ENCODE measurements around the gene KCTD17. TPM values are rescaled to one million over a fixed set of nuclear protein-coding genes. Genes with fewer than 3 reads are reported as not detected.

The KCTD17 gene
- total RNA-seq, 4 donors from 2014 or later: 1.8 to 3.3 (median 2.6) TPM

GRCh38 chr22:37079668-37080171 is 28.2 kb downstream of the KCTD17 start:
- DNase-seq (no peak), ATAC-seq (no peak)
- peaks cover 7 to 12% (median 9%) of the 10 kb centered on the region in 3 donors for H3K27me3 ChIP-seq
- H3K36me3 ChIP-seq: no peaks in the 10 kb centered on the region
- in situ Hi-C loops (cut with MboI; ENCODE audit: low sequenced_read_pairs in 4 of 4): loop anchor here in 1 of 4 donors (25.0 kb wide), 1 partner anchor 133 kb away; the partner anchor contains the start of gene SSTR3
- no peak overlapping the region for H3K4me3 ChIP-seq
- no peaks in the 10 kb centered on the region for H3K9me3 ChIP-seq
- no peak for TF ChIP-seq POLR2A (IDR thresholded peaks at IDR 0.05)
- TF ChIP-seq CTCF (IDR thresholded peaks at IDR 0.05 in 4 of 5, conservative IDR thresholded peaks at IDR 0.05 in 1 of 5): no peak
- no peaks in the 10 kb centered on the region for H3K4me1 ChIP-seq
- no peak overlapping the region for H3K27ac ChIP-seq
- intact Hi-C loops (cut with DNase I; ENCODE audit: low total_unique reads): no loop called here

GRCh38 chr22:37080438-37080837 is 28.9 kb downstream of the KCTD17 start:
- intact Hi-C loops (cut with DNase I; ENCODE audit: low total_unique reads) (no loop called here), in situ Hi-C loops (cut with MboI; ENCODE audit: low sequenced_read_pairs in 4 of 4) (loop anchor here in 1 of 4 donors (25.0 kb wide), 1 partner anchor 132 kb away; the partner anchor contains the start of gene SSTR3)
- Histone ChIP-seq H3K36me3 (no peaks in the 10 kb centered on the region), H3K4me1 (no peaks in the 10 kb centered on the region), H3K27ac (no peak overlapping the region), H3K9me3 (no peaks in the 10 kb centered on the region), H3K27me3 (peaks cover 1 to 11% (median 7%) of the 10 kb centered on the region in 3 donors), H3K4me3 (no peak overlapping the region)
- TF ChIP-seq POLR2A (IDR thresholded peaks at IDR 0.05) (no peak), CTCF (IDR thresholded peaks at IDR 0.05 in 4 of 5, conservative IDR thresholded peaks at IDR 0.05 in 1 of 5) (no peak)
- ATAC-seq: no peak
- DNase-seq: no peak

GRCh38 chr22:37080838-37081237 is 29.3 kb downstream of the KCTD17 start:
- H3K36me3 ChIP-seq: no peaks in the 10 kb centered on the region
- no peaks in the 10 kb centered on the region for H3K9me3 ChIP-seq
- H3K4me1 ChIP-seq: no peaks in the 10 kb centered on the region
- no peak overlapping the region for H3K27ac ChIP-seq
- ATAC-seq (no peak), DNase-seq (no peak)
- H3K4me3 ChIP-seq: no peak overlapping the region
- intact Hi-C loops (cut with DNase I; ENCODE audit: low total_unique reads): no loop called here
- H3K27me3 ChIP-seq: peaks cover 3 to 8% (median 6%) of the 10 kb centered on the region in 3 donors
- in situ Hi-C loops (cut with MboI; ENCODE audit: low sequenced_read_pairs in 4 of 4): loop anchor here in 1 of 4 donors (25.0 kb wide), 1 partner anchor 131 kb away; the partner anchor contains the start of gene SSTR3
- TF ChIP-seq POLR2A (IDR thresholded peaks at IDR 0.05): no peak
- no peak for TF ChIP-seq CTCF (IDR thresholded peaks at IDR 0.05 in 4 of 5, conservative IDR thresholded peaks at IDR 0.05 in 1 of 5)

DNA sequence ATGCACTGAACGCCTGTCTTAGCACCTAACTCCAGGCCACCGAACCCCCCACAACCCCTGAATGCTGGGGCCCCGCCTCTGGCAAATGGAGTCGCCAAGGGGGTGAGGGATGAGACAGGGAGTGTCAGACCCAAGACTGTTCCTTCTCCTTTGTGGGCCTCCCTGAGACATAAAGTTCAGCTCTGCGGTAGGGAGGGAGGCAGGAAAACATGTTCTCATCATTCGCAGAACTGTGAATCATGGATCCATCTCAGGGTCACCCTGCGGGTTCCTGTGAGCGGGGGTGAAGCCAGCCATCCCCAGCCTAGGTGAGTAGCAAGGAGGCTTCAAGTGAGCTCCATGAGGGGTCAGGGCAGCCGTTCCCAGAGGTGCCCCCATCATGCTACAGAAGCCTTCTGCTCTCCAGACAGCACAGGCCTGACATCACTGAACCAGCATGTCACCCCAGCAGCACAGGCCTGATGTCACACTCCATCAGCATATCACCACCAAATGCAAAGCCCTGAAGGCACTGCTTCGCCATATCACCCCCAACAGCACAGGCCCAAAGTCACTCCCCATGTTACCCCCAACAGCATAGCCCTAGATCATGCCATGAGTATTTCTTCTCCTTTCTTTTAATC is 30.8 kb downstream of the KCTD17 start:
- Histone ChIP-seq H3K9me3 (no peaks in the 10 kb centered on the region), H3K4me1 (no peaks in the 10 kb centered on the region), H3K27ac (no peak overlapping the region), H3K27me3 (peaks cover 4 to 15% (median 12%) of the 10 kb centered on the region in 3 donors), H3K4me3 (no peak overlapping the region), H3K36me3 (no peaks in the 10 kb centered on the region)
- DNase-seq: no peak
- intact Hi-C loops (cut with DNase I; ENCODE audit: low total_unique reads) (no loop called here), in situ Hi-C loops (cut with MboI; ENCODE audit: low sequenced_read_pairs in 4 of 4) (loop anchor here in 1 of 4 donors (25.0 kb wide), 1 partner anchor 130 kb away; the partner anchor contains the start of gene SSTR3)
- no peak for ATAC-seq
- no peak for TF ChIP-seq CTCF (IDR thresholded peaks at IDR 0.05 in 4 of 5, conservative IDR thresholded peaks at IDR 0.05 in 1 of 5)
- TF ChIP-seq POLR2A (IDR thresholded peaks at IDR 0.05): no peak
